GM19351 (cell line): ENCODE results near the gene NAPB.
"Not testable (repeated sequence)": the region's sequence is repeated elsewhere in the genome, so short reads cannot be mapped to it uniquely, and the experiment has no call there.

ENCODE experiments used
- ATAC-seq: cut with Tn5 transposase; IDR thresholded peaks from one replicate; pipeline ENCODE4 v1.9.1; 2021; ENCODE audit warnings: mild to moderate bottlenecking, moderate library complexity; ENCODE audit not compliant: unreplicated experiment

Gene NAPB

GRCh38 chr20:23420943-23421931 is at the start of gene NAPB:
Gene NAPB (minus strand): TSS chr20:23421488. CDS start chr20:23421402, 86 bp downstream.
- ATAC-seq: peak; percentile 96

- ATAC-seq: not testable (repeated sequence)
Observed at GRCh38 chr20:23466961-23467360, 45.7 kb upstream of the NAPB start.

GRCh38 chr20:23461180-23461579 is 39.9 kb upstream of the NAPB start:
- ATAC-seq: no peak

- no peak for ATAC-seq
Observed at GRCh38 chr20:23459461-23460150, 38.3 kb upstream of the NAPB start.

- no peak for ATAC-seq
Observed at GRCh38 chr20:23456873-23457272, 35.6 kb upstream of the NAPB start.

- no peak for ATAC-seq
Observed at GRCh38 chr20:23456409-23456808, 35.1 kb upstream of the NAPB start.

- no peak for ATAC-seq
Observed at GRCh38 chr20:23455639-23456038, 34.4 kb upstream of the NAPB start.

GRCh38 chr20:23454816-23455215 is 33.5 kb upstream of the NAPB start:
- ATAC-seq: no peak

GRCh38 chr20:23453549-23454543 is 32.6 kb upstream of the NAPB start:
- ATAC-seq: no peak

GRCh38 chr20:23452776-23453175 is 31.5 kb upstream of the NAPB start, which contains the start of gene CST11:
Gene CST11 (minus strand): TSS chr20:23452876. CDS start chr20:23452811, 65 bp downstream.
- ATAC-seq: no peak

GRCh38 chr20:23451956-23452487 is 30.7 kb upstream of the NAPB start:
- no peak for ATAC-seq

GRCh38 chr20:23450877-23451276 is 29.6 kb upstream of the NAPB start:
- no peak for ATAC-seq

GRCh38 chr20:23449421-23449820 is 28.1 kb upstream of the NAPB start:
- ATAC-seq: peak; percentile 53

- ATAC-seq: no peak
Observed at GRCh38 chr20:23448167-23448566, 26.9 kb upstream of the NAPB start.

- ATAC-seq: peak; percentile 60
Observed at GRCh38 chr20:23446505-23446904, 25.2 kb upstream of the NAPB start.

- no peak for ATAC-seq
Observed at GRCh38 chr20:23445596-23446217, 24.4 kb upstream of the NAPB start.

- ATAC-seq: no peak
Observed at GRCh38 chr20:23444859-23445258, 23.6 kb upstream of the NAPB start.

GRCh38 chr20:23442436-23442835 is 21.1 kb upstream of the NAPB start:
- no peak for ATAC-seq

GRCh38 chr20:23441850-23442313 is 20.6 kb upstream of the NAPB start:
- peak; percentile 82 for ATAC-seq

- no peak for ATAC-seq
Observed at GRCh38 chr20:23440004-23440403, 18.7 kb upstream of the NAPB start.
